Stimulated activated CD8-positive, alpha-beta memory T cell treated with anti-CD3 and anti-CD28 coated beads, Interleukin-15, amount 100 ng/mL, for 24 hours (primary cell): ENCODE measurements around the gene TNNI3K.
"Not testable (repeated sequence)": the region's sequence is repeated elsewhere in the genome, so short reads cannot be mapped to it uniquely, and the experiment has no call there.

Experiments used
- DNase-seq: peaks from one replicate; pipeline ENCODE4 v3.0.0-alpha.2; 2020; ENCODE audit warnings: low read depth

TNNI3K gene, protein sequence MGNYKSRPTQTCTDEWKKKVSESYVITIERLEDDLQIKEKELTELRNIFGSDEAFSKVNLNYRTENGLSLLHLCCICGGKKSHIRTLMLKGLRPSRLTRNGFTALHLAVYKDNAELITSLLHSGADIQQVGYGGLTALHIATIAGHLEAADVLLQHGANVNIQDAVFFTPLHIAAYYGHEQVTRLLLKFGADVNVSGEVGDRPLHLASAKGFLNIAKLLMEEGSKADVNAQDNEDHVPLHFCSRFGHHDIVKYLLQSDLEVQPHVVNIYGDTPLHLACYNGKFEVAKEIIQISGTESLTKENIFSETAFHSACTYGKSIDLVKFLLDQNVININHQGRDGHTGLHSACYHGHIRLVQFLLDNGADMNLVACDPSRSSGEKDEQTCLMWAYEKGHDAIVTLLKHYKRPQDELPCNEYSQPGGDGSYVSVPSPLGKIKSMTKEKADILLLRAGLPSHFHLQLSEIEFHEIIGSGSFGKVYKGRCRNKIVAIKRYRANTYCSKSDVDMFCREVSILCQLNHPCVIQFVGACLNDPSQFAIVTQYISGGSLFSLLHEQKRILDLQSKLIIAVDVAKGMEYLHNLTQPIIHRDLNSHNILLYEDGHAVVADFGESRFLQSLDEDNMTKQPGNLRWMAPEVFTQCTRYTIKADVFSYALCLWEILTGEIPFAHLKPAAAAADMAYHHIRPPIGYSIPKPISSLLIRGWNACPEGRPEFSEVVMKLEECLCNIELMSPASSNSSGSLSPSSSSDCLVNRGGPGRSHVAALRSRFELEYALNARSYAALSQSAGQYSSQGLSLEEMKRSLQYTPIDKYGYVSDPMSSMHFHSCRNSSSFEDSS

DNA sequence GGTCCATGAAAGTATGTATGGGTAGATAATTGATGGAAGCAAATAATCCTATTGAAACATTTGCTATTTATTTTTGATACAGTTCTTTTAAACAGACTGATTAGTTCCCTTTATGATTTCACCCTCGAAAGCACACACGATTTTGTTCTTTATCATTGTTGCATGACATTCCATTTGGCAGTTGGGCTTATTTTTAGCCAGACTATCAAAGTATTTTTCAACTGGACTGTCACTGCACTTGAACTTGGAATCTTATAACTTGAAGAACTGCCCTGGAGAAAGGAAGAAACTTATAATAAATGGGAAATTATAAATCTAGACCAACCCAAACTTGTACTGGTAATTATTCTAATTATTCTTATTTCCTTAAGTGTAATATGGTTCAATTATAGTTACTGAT is at the start of gene TNNI3K:
TSS of gene TNNI3K (plus strand) at position 235 of the 400 bp plus-strand sequence. CDS start at position 300, 65 bp downstream.
- DNase-seq = no peak

DNA sequence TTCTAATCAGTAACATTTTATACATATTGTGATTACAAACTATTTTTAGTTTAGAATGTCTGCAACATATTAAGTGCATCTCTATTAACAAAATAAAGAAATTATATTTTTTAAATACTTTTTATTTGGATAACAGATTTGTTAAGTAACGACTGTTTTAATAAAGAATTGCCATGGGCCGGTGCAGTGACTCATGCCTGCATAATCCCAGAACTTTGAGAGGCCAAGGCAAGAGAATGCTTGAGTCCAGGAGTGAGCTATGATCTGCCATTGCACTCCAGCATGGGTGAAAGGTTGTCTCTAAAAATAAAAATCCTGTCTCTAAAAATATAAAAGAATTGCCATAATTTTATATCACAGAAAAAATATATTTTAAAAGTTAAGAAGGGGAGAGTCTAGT is 41.3 kb upstream of the TNNI3K start:
- DNase-seq = no peak

DNA sequence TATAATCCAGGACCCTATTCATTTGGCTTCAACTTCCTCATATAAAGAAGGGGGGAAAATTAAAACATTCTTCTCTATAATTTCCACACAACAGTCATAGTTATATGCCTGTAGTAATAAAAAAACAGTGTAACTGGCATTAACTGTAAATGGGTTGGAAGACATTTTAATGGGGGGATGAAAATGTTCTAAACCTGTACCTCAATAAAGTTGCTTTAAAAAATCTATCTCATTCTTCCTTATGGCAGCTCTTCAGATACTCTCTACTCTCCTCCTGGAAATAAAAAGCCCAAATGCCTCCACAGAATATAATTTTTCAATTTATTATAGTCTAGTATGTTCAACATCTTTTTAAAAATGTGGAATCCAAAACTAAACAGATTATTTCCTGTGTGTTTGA is 39.8 kb upstream of the TNNI3K start:
- DNase-seq = no peak

DNA sequence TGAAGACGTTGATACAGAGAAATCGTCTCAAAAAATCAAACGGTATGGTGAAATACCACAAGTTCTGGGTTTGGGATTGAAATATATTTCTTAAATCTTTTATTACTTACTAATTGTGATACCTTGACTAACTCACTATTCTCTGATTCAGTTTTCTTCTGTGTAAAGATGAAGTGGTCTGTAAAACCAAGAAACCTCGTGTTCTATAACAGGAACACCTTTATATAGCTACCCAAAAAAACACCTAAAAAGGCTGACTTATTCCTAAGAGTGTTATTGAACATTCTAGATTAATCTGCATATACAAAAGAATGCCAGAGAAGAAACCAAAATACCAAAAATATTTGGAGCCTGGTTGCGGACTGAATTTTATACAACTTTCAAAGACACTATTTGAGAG is 37.9 kb upstream of the TNNI3K start:
- no peak for DNase-seq

DNA sequence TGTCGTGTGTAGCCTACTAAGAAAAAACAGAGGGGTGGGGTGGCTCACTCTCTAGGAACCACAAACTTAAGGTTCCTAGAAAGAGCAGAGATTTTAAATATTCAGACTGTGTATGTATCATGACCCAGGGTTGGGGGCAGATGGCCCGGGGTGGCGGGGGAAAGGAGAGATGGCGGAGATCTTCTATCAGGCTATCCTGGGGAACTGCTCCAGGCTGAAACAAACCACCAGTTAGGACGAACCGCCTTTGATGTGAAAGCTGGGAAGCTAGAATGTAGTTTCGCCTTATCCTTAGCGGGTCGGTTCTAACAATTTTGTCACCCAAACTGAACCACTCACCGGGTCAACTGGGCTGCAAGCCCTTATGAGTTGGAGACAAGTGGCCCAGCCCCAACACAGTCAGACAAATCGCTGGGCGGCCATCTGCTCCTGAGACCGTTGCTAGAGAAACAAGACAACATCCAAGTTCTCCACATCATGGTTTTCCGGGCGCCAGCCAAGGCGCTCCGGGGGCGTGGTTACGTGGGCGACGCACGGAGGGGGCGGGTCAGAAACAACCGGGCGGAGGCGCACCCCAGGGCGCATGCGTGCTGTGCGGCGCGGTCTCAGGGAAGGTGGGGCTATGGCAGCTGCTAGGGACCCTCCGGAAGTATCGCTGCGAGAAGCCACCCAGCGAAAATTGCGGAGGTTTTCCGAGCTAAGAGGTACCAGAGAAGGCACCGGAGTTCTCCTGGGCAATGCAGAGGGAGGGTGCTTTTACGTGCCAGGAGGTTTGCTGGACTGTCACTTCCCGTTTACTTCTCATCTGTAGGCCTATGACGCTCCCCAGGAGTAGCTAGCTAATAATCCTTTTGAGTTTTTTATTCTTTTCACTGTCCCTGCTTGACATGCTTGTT is 37.3 kb upstream of the TNNI3K start, which contains the start of the genes FPGT and LRRIQ3:
TSS of gene FPGT (plus strand) at position 586 of the 896 bp plus-strand sequence. CDS start at position 623, 37 bp downstream.
TSS of gene LRRIQ3 (minus strand) at position 520 of the 896 bp plus-strand sequence. CDS start 14,492 bp downstream, outside the sequence.
- peak; percentile 92 for DNase-seq

DNA sequence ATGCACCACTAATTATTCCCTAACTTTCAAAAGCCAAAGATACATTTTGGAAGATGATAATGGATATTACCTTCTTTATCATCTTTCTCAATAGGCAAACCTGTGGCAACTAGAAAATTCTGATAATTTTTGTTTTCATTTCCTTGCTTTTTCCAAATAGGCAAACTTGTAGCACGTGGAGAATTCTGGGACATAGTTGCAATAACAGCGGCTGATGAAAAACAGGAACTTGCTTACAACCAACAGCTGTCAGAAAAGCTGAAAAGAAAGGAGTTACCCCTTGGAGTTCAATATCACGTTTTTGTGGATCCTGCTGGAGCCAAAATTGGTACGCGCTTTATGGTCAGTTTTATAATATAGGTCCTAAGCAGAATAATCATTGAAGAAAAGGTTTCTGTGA is 35.7 kb upstream of the TNNI3K start:
- DNase-seq = no peak

DNA sequence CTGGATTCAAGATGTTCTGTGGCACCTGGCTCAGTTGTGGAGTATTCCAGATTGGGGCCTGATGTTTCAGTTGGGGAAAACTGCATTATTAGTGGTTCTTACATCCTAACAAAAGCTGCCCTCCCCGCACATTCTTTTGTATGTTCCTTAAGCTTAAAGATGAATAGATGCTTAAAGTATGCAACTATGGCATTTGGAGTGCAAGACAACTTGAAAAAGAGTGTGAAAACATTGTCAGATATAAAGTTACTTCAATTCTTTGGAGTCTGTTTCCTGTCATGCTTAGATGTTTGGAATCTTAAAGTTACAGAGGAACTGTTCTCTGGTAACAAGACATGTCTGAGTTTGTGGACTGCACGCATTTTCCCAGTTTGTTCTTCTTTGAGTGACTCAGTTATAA is 29.9 kb upstream of the TNNI3K start:
- no peak for DNase-seq

DNA sequence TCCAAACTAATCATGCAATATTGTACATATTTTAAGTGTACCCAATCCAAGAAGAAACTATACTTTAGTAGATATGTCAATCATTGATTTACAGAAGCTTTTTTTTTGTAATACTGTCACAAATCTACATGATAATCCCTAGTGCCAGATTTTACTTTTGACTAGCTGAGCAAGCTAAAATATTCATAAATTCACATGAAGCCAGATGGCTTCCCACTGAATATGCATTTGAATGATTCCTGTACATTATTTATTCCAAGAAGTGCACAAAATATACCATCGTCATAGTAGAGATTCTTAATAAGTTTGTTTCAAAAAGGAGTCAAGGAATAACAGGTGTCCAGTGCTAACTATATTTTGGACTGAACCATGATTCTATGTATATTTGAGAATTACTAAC is 20.0 kb upstream of the TNNI3K start:
- DNase-seq = no peak

DNA sequence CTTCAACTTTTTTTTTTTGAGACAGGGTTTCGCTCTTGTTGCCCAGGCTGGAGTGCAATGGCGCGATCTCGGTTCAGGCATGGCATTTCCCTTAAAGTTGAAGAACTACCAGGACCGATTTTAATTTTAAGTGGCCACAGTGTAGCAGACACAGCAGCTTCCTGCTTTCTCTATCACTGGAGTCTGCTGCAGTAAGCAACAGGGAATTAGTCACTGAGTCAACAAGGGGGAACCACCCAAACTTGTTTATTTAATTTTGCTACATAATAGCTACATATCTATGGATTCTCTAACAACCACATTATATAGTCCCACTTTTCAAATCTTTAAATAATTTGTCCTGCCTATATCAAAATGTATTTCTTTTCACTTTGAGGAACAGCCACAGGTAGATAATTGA is 12.5 kb upstream of the TNNI3K start:
- DNase-seq = no peak

DNA sequence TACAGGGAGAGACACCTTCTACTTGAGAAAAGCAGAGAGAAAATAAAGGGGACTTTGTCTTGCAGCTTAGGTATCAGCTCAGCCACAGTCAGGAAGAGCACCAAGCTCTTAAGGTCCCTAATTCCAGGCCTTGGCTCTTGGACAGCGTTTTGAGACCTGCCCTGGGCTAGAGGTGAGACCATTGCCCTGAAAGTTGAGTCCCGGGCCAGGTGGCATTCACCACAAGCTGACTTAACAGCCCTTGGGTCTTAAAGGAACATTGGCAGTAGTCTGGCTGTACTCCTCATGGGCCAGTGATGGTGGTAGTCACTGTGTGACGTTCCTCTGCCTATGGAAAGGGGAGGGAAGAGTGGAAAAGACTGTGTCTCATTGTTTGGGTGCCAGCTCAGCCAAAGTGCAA is 11.7 kb upstream of the TNNI3K start:
- no peak for DNase-seq

DNA sequence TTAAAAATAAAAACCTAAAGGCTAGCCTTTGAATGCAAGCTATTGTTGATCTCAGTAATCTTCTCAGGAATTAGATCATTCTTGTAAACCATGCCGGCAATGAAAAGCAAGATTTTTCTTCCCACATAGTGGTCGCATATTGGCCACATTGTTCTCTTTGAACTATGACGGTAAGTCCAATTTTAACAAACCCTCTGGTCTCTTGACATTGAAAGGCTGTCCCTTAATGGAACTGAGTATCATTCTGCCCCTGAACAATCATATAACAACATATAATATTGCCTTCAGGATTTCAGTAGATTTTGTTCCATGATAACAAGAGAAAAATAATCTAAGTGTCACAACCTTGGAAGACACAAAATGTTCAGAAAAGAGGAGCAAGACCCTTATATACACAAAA is 1.3 kb downstream of the TNNI3K start:
- DNase-seq = no peak

DNA sequence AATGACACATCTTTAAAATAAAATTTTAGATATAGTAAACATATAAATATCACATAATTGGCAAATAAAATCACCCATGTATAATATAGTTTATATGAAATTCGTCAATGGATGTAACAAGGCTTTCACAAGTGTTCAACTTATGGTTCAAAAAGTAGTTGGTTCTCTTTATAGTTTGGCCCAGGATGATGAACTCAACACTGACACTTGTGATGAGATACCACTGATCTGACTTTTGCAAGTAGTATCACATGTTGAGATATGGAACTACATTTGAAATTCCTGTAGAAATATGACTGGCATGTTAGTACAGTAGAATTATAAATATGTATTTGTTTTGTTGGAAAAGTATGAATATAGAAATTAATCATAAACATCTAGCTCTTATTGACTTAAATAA is 1.8 kb downstream of the TNNI3K start:
- no peak for DNase-seq

DNA sequence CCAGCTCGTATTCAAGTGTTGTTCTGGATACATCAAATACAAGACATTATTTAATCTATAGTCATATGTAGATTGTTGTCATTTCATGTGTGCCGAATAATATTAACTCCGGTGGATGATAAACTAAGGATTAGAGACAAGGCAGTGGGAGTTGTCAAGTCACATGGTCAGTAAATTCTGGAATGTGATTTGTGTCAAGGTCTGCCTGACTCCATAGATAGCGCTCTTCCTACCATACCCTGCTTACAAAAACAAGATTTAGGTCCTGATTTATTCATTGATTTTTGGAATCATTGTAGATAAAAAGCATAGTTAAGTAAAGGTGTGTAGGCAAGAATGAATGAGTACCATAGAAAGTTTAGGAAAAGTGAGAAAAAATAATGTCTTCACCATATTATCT is 2.6 kb downstream of the TNNI3K start:
- DNase-seq = no peak

DNA sequence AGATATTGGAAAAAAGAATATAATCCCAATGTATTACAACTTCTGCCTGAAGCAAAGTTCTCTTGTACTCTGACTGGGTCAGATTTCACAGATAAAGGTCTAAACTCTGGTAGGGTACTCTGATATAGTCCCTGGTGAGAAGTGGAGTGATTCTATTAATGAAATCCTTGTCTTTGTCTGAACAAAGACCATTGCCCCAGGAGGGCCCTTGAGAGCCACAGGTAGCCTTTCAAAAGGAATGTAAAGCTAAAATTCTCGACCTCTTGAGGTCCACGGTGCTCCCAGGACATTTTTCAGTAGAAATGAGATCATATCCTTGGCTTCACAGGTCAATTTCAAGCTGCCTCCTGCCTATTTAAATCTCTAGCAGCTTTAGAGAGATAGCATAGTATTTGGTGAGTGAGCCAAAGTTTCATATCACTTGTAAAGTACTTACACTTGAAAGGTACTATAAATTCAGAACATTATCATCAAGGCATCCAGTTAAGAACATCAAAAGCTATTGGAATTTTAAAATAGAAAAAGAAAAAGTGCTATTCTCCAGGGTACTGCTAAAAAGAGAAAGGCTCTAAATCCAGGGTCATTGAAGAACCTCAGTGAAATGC is 10.1 kb downstream of the TNNI3K start:
- no peak for DNase-seq

DNA sequence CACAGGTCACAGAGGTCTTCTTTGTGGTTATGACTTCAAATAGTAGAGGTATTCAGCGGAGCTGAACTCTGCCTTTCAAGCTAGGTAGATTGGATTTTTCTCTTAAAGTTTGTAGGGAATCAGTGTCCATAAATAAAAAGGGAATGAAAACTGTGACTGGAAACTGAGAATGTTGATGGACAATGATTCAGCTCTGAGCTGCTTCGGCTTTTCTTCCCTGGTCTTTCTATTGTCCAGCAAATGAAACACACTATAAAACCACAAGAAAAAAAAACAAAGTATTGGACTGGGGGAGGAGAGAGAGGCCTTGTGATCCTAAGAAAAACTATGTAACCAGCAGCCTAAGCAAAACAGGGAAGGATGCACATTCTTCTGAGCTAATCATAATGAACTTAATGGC is 11.1 kb downstream of the TNNI3K start:
- DNase-seq = no peak

DNA sequence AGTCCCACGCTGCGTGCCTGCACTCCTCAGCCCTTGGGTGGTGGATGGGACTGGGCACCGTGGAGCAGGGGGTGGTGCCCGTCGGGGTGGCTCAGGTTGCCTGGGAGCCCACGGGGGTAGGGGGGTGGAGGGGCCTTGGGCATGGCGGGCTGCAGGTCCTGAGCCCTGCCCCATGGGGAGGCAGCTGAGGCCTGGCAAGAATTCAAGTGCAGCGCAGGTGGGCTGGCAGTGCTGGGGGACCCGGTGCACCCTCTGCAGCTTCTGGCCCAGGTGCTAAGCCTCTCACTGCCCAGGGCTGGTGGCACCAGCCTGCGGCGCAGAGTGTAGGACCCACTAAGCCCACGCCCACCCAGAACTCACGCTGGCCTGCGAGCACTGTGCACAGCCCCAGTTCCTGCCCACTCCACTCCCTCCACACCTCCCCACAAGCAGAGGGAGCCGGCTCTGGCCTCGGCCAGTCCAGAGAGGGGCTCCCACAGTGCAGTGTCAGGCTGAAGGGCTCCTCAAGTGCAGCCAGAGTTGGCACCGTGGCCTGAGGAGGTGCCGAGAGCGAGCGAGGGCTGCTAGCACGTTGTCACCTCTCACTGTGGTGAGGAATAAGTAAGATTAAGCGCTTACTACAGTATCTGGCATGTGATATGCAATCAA is 12.8 kb downstream of the TNNI3K start:
- no peak for DNase-seq

DNA sequence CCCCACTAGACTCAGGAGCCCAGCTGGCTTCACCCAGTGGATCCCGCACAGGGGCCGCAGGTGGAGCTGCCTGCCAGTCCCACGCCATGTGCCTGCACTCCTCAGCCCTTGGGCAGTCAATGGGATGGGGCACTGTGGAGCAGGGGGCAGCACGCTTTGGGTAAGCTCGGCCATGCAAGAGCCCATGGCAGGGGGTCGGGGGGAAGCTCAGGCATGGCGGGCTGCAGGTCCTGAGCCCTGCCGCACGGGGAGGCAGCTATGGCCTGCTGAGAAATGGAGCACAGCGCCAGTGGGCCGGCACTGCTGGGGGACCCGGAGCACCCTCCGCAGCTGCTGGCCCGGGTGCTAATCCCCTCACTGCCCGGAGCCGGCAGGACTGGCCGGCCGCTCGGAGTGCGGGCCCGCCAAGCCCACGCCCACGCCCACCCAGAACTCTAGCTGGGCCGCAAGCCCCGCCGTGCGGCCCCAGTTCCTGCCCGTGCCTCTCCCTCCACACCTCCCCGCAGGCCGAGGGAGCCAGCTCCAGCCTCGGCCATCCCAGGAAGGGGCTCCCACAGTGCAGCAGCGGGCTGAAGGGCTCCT is 18.1 kb downstream of the TNNI3K start:
- not testable (repeated sequence) for DNase-seq

DNA sequence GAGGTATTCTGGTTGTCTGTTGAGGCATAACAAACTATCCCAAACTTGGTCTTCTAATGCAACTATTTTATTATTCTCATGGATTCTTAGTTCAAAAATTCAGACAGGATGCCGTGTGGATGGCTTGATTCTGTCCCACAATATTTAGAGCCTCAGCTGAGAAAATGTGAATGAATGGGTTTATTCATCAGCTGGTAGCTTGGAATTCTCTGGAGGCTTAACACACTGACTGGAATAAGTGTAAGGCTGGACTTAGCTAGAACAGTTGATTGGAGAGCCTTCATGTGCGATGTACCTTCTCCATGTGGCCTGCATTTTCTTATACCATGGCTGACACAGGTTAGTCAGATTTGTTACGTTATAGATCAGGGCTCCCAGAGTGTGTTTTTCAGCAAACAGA is 30.8 kb downstream of the TNNI3K start:
- DNase-seq = no peak

DNA sequence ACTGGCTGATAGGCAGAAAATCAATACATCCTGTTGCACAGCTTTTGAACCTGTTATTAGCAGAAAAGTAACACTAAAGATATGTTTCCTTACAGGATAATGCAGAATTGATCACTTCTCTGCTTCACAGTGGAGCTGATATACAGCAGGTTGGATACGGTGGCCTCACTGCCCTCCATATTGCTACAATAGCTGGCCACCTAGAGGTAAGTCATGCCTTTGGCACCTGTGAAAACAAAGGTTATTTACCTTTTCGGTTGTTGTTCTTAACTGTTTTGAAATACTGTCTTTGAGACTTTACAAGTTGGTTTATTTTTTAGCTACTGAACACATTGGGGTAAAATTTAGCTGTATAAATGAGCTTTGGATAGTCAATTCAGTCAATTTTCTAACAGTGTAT is 36.3 kb downstream of the TNNI3K start:
- DNase-seq = no peak

DNA sequence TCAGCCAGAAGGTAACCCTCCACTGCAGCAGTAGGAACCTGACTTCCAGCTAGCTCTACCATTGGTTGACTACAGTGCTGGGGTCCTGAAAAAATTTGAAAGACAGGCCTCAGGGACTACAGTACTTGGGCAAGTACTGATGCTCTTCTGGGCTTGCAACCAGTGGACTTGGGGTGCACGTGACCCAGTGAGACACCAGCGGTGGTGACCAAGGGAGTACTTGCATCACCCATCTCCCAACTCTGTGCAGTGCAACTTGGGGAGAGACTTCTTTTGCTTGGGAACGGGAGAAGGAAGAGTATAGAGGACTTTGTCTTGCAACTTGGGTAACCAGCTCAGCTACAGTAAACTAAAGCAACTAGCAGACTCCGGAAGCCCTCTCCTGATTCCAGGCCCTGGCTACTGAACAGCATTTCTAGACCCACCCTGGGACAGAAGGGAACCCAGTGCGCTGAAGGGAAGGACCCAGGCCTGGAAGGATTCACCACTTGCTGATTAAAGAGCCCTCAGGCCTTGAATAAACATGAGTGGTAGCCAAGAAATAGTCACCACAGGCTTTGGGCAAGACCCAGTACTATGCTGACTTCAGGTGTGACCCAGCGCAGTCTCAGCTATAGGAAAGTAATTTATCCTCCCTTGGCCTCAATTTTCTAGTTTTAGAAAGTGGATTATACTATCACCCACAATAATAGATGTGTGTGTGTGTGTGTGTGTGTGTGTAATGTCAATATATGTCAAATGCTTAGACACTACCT is 45.6 kb downstream of the TNNI3K start:
- DNase-seq = no peak
